Stimulated activated CD4-positive, alpha-beta T cell treated with anti-CD3 and anti-CD28 coated beads, TNF-alpha, amount 100 ng/mL, for 24 hours (primary cell): ENCODE data around the gene CDR2L.
A peak's percentile ranks its signal among the peaks of the same experiment; 100 is the strongest.

Experiments
- DNase-seq, 3 experiments: peaks; one replicate each; pipeline ENCODE4 v3.0.0-alpha.2; 2020; ENCODE audit warnings: low read depth in 3 of 3

CDR2L gene

DNA sequence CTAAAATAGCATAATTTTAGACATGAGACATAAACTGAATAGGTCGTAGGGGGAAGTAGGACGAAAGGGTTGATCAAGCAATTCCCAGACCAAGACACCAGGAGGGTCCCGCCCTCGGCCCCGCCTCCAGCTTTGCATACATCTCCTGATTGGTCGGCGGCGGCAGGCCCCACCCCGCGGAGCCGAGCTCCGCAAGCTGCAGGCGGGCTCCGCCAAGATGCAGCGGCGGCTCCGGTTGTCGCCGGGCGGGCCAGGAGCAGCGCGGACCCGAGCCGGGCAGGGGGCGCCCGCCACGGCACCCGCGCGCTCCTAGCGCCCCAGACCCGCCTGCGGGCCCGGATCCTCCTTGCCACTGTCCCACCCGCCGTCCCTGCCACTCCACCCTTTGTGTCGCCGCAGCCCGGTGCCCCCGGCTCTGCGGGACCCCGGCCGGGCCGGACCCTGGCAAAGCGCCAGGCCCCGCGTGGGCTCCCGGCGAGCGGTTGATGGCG is at the start of gene CDR2L:
TSS of gene CDR2L (plus strand) at position 215 of the 491 bp plus-strand sequence. CDS start 412 bp downstream, outside the sequence.
- peak; percentile 82 to 94 (median 85) for DNase-seq

DNA sequence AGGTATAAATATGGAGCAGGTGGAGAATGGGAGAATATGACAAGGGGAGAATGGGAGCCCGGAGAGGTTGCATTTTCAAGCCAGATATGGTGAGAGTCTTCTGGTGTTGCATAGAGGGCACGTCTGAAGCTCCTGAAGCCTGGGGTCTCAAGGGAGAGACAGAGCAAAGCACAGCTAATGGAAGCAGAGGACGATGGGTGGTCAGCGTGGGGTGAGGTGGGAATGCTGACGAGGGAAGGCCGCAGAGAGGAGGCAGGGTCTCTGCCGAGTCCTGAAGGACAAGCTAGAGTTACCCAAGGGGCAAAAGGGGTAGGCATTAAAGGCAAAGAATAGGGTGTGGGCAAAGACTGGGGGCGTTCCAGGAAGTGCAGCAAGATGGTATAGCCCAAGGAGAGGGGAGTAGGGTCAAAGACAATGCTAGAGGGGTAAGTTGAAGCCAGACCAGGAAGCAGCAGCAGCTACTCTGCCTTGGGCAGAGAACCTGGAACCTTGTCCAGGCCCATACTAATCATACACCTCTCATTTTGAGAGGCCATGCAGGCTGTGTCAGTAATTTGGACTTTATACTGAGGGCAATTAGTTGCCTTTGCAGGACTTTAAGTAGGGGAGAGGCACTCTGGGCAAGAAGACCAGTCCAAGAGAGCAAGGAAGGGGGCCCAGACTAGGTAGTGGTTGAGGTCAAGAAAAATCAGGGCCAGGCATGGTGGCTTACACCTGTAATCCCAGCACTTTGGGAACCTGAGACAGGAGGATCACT is 49.1 kb upstream of the CDR2L start:
- DNase-seq = no peak

DNA sequence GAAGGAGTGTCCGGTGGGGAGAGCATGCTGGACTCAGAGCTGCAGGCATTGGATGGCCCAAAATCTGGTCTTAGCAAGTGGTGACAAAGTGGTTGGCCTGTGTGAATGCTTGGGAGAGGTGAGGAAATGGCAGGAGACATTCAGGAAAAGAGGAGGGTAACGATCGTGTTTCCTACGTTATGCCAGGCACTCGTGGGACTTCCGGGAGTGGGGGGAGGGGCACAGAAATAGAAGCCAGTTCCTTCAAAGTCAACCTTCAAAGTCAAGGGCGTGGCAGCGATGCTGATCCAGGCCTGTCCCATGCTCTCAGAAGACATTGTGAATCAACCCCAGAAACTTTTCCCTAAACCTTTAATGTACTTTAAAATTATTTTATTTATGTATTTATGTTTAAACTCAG is 47.9 kb upstream of the CDR2L start:
- DNase-seq = no peak

DNA sequence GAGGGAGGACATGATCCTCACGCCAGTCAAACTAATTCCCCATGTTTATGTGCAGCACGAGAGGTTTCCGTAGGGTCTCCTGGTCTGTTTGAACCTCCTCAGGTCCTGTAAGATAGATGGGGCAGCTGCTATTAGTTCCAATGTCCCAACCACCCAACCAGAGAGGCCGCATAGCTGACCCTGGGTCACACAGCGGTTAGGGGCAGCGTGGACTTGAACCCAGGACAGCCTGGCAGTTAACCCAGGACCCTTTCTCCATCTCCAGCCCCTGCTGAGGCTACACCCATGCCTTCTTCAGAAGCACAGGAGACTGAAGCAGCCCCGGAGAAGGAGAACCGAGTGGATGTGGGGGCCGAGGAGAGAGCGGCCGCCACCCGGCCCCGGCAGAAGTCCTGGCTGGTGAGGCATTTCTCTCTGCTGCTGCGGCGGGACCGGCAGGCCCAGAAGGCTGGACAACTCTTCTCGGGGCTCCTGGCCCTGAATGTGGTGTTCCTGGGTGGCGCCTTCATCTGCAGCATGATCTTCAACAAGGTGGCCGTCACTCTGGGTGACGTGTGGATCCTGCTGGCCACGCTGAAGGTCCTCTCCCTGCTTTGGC is 46.2 kb upstream of the CDR2L start:
- DNase-seq = no peak

DNA sequence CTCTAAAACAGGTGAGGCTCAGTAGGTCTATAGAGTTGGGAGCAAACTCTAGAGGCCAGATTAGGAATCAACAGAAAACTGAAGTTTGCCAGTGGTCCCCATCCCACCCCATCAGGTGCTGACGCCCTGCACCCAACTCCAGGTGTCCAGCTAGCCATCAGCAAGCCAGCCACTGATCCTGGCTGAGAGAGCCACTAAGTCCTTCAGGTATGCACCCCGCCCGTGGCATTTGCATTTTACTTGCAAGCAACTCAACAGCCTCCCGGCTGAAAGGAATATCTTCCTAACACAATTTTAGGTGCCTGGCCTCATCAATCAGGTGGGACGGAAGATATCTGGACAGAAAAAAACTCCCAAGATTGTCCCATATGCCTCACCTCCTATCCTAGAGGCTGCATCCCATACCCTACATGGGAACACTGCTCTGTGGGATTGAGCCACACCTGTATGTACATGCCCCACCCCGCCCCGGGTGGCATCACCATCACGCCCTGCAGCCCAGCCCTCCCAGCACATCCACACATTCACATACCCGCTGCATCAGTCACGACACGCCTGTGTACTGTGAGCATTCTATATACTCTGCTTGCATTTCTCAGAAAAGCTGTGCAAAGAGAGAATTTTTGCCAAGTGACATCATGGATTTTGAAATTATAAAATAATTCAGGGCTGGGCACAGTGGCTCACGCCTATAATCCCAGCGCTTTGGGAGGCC is 43.5 kb upstream of the CDR2L start:
- no peak for DNase-seq

GRCh38 chr17:74945543-74945942 is 41.9 kb upstream of the CDR2L start:
- no peak for DNase-seq

GRCh38 chr17:74946641-74947040 is 40.8 kb upstream of the CDR2L start:
- no peak for DNase-seq

- DNase-seq = no peak
These were observed 40.2 kb upstream of the CDR2L start for GRCh38 chr17:74947041-74947754.

GRCh38 chr17:74949455-74950115 is 37.8 kb upstream of the CDR2L start:
- DNase-seq = no peak

DNA sequence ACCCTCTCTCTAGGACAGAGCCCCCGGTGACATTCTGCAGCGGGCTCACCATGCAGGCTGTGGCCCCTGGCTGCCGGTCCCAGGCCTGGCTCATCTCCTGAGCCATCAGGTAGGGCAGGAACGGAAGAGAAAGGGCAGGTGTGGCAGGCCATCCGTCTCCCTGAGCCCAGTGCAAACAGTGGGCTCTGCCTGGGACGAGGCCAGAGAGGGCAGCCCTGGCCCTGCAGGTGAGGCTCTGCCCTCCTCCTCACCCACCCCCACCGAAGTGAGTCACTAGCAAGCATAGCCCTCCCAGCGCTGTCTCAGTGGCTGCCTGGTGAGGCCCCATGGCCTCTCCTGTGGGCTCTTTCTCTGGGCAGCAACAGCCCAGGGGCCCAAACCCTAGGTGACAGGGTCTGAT is 37.2 kb upstream of the CDR2L start:
- no peak for DNase-seq

- no peak for DNase-seq
These were observed 36.4 kb upstream of the CDR2L start for GRCh38 chr17:74951065-74951464.

GRCh38 chr17:74951680-74952421 is 35.6 kb upstream of the CDR2L start:
- DNase-seq = no peak

GRCh38 chr17:74952431-74953133 is 34.9 kb upstream of the CDR2L start:
- DNase-seq = no peak

DNA sequence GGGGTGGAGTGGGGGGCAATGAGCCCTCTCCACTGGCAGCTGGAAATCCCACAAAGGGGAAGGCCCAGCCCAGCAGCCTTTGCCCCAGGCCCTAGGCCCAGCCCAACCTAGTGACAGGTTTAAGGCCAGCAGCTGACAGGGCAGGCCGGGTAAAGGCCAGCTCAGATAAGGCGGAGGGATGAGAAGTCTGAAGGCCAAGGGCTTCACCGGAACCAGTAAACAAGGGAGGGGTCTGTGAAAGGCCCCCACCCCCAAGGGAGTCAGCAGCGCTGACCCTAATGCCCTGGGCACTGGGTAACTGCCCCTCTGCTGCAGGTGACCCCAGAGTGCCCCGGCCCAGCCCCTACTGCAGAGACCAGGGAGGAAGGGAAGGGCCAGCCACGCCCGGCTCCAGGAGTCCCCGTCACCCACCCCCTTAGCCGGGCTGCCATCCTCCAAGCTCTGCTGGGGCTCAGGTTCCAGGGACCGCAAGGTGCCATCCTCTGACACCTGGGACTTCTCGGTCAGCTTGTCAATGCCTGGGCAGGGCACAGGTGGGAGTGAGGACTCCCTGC is 34.2 kb upstream of the CDR2L start:
- DNase-seq = no peak

- DNase-seq = no peak
These were observed 33.3 kb upstream of the CDR2L start for GRCh38 chr17:74954115-74954514.

GRCh38 chr17:74954665-74955421 is 32.6 kb upstream of the CDR2L start:
- no peak for DNase-seq

- no peak for DNase-seq
These were observed 31.3 kb upstream of the CDR2L start for GRCh38 chr17:74956093-74956492.

DNA sequence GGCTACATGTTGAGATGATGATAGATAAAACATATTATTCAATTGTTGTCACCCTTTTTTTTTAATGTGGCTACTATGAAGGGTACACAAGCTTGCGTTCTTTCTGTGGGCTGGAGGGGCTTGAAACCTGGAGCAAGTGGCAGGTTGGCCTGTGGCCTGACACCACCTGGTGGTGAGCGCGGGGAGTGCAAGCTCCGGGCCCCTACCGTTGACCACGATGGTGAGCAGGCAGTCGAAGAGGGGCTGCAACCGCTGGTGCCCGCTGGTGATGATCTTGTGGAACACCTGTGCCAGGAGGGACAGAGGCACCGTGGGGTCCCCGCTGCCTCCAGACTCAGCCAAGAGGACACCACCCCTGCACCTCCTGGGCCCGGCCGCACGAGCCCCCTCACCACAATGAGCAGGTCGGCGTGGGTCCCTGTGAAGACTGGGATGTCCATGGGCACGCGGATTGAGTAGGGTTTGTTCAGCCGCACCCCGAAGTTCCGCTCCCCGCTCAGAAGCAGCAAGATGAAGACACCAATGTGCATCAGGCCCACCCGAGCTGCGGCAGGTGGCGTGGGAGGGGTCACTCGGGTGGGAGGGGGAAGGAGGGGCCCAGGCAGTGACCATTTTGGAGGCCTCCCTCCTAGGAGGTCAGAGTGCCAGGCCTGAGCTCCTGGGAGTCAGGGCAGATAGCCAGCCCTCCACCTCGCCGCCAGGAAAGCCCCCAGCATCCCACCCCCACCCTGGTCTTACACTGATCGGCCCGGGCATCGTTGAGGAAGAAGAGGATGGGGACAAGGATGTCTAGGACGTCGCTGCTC is 29.3 kb upstream of the CDR2L start:
- peak; percentile 54 to 83 (median 57) for DNase-seq
